ENCODE data around the gene FAM227B.

- TF ChIP-seq CTCF (conservative IDR thresholded peaks at IDR 0.05 in 1 of 2, IDR thresholded peaks at IDR 0.05 in 1 of 2; ENCODE audit: extremely low read depth in 1 of 2, insufficient read depth in 1 of 2, low read depth in 1 of 2, low read length in 2 of 2), result no peak
- TF ChIP-seq EZH2 (IDR thresholded peaks at IDR 0.05; ENCODE audit: borderline replicate concordance, low read length), result no peak
These were observed 15.8 kb downstream of the FAM227B start for GRCh38 chr15:49604625-49605409.

All from mammary epithelial cell (primary cell).